ENCODE measurements around the gene TMEM214. TPM values are rescaled to one million over a fixed set of nuclear protein-coding genes. Genes with fewer than 3 reads are reported as not detected.
A peak's percentile ranks its signal among the peaks of the same experiment; 100 is the strongest.

TMEM214 gene
- total RNA-seq, 6 experiments from 2014 or later = 119 to 162 (median 144) TPM

DNA sequence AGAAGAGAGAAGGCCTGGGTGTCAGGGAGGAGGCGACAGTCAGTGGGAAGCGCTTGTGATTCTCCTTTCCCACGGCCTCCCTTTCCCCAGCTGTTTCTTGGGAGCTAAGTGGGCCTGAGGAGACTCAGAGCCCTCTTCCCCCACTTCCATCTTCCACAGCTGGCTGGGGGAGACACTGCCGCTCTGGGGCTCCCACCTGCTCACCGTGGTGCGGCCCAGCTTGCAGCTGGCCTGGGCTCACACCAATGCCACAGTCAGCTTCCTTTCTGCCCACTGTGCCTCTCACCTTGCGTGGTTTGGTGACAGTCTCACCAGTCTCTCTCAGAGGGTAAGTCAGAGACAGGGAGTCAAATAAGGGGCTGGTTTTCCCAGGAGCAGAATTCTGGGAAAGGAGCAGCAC lies 7.1 kb downstream of the TMEM214 start:
- H3K9me3 Mint-ChIP-seq = no peaks in the 10 kb centered on the region
- H3K36me3 Mint-ChIP-seq (ENCODE audit: low read depth) = peaks cover 43% of the 10 kb centered on the region

DNA sequence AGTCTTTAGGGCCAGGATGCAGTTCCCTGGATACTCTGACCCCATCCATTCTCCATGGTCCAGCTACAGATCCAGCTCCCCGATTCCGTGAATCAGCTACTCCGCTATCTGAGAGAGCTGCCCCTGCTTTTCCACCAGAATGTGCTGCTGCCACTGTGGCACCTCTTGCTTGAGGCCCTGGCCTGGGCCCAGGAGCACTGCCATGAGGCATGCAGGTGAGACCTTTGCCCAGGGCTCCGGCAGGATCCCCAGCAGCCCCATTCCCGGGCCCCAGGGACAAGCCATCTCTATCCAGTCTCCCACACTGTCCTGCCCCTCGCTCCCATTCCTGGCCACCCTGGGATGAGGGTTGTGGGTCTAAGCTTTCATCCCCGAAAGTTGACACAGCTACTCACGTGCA lies 7.5 kb downstream of the TMEM214 start:
- Mint-ChIP-seq H3K4me3 (no peak overlapping the region), H3K9me3 (no peaks in the 10 kb centered on the region), H3K27ac (no peak overlapping the region), H3K4me1 (ENCODE audit: low read depth) (peaks cover 27% of the 10 kb centered on the region), H3K36me3 (ENCODE audit: low read depth) (peaks cover 39% of the 10 kb centered on the region), H3K27me3 (ENCODE audit: insufficient read depth) (peaks cover 2% of the 10 kb centered on the region)
- DNase-seq = no peak
- TF ChIP-seq, protein P1, sequence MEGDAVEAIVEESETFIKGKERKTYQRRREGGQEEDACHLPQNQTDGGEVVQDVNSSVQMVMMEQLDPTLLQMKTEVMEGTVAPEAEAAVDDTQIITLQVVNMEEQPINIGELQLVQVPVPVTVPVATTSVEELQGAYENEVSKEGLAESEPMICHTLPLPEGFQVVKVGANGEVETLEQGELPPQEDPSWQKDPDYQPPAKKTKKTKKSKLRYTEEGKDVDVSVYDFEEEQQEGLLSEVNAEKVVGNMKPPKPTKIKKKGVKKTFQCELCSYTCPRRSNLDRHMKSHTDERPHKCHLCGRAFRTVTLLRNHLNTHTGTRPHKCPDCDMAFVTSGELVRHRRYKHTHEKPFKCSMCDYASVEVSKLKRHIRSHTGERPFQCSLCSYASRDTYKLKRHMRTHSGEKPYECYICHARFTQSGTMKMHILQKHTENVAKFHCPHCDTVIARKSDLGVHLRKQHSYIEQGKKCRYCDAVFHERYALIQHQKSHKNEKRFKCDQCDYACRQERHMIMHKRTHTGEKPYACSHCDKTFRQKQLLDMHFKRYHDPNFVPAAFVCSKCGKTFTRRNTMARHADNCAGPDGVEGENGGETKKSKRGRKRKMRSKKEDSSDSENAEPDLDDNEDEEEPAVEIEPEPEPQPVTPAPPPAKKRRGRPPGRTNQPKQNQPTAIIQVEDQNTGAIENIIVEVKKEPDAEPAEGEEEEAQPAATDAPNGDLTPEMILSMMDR (IDR thresholded peaks at IDR 0.05) = no peak

More for the DNA sequence above, 7.1 kb downstream of the TMEM214 start:
- no peak overlapping the region for H3K4me3 Mint-ChIP-seq
- H3K27me3 Mint-ChIP-seq (ENCODE audit: insufficient read depth) = peaks cover 2% of the 10 kb centered on the region
- TF ChIP-seq, protein P1 (IDR thresholded peaks at IDR 0.05) = no peak
- no peak for DNase-seq
- no peak overlapping the region for H3K27ac Mint-ChIP-seq
- peaks cover 31% of the 10 kb centered on the region for H3K4me1 Mint-ChIP-seq (ENCODE audit: low read depth)

DNA sequence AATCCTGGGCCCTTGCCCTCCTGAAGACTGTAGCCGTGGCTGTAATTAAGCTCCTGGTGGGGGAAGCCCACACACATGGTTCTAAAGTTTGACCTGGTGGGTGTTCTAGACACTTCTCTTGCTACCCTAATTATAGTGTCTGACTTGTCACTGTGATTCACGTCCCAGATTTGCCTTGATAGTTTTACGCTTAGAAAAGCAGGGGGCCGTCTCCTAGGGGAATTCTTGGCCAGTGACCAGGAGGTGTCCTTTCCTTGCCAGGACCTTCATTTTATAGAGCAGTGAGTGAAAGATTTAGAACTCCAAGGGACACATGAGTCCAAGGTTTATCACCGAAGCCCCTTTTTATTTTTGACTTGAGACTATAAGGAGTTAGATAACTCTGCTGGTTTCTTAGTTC lies 9.0 kb downstream of the TMEM214 start:
- H3K27ac Mint-ChIP-seq = peak overlapping the region; percentile 36; the same call in 1 of the 2 replicates
- peak; percentile 13 for DNase-seq
- TF ChIP-seq, protein P1 (IDR thresholded peaks at IDR 0.05) = no peak
- no peaks in the 10 kb centered on the region for H3K9me3 Mint-ChIP-seq
- H3K4me1 Mint-ChIP-seq (ENCODE audit: low read depth) = peaks cover 27% of the 10 kb centered on the region
- H3K4me3 Mint-ChIP-seq = no peak overlapping the region
- H3K27me3 Mint-ChIP-seq (ENCODE audit: insufficient read depth) = peaks cover under 1% of the 10 kb centered on the region
- peaks cover 28% of the 10 kb centered on the region for H3K36me3 Mint-ChIP-seq (ENCODE audit: low read depth)

DNA sequence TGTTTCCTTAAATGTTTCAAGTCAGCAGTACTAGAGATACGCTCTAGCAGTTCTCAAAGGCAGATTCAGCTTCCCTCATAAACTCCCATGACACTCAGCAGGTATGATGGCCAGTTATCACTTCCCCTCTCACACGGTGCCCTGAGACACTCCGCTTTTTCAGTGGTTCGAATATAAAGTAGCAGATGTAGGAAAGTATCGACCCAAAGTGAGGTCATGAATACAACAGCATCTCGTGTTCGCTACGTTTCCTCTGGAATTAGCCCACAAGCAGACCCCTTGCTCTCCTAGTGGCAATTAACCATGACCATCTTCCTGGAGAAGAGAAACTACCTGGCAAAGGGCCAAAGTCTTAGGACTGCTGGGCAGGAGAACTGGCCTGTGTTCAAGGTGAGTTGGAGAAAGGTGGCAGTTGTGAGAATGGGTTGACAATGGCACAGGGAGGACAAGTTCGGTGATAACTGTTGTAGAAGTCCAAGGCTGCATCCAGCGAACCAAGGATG lies 9.4 kb downstream of the TMEM214 start:
- Mint-ChIP-seq H3K27ac (peak overlapping the region; percentile 36; the same call in 1 of the 2 replicates), H3K4me3 (no peak overlapping the region), H3K4me1 (ENCODE audit: low read depth) (peaks cover 27% of the 10 kb centered on the region), H3K36me3 (ENCODE audit: low read depth) (peaks cover 25% of the 10 kb centered on the region), H3K27me3 (ENCODE audit: insufficient read depth) (no peaks in the 10 kb centered on the region; the same call in 1 of the 2 replicates), H3K9me3 (no peaks in the 10 kb centered on the region)
- TF ChIP-seq, protein P1 (IDR thresholded peaks at IDR 0.05) = no peak
- DNase-seq = no peak

DNA sequence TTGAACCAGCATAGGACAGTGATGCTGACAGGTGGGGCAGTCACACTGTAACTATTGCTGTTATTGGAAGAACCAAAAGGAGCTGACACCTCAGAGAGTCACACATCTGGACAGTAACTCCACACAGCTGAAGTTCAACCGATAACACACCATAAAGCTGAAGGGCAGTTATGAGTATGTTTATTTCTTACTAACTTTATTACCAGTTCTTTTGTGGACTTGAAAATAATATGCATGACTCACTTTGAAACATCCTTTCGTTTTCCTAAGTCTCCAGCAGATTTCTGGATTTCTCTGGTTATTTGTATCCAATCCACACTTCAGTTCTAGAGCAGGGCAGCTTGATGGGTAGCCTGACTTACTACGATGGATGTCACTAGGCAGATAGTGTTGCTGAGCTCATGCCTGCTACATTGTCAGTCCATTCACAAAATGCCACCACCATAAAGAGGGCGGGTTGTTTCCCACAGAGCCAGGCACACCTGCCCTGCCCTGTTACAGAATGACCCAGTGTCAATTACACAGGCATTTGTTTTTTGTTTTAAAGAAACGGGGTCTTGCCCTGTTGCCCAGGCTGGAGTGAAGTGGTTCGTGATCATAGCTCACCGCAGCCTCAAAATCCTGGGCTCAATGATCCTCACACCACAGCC lies 10.3 kb downstream of the TMEM214 start:
- peaks cover 27% of the 10 kb centered on the region for H3K4me1 Mint-ChIP-seq (ENCODE audit: low read depth)
- peaks cover 30% of the 10 kb centered on the region for H3K36me3 Mint-ChIP-seq (ENCODE audit: low read depth)
- TF ChIP-seq, protein P1 (IDR thresholded peaks at IDR 0.05) = no peak
- no peaks in the 10 kb centered on the region for H3K9me3 Mint-ChIP-seq
- DNase-seq = peak; percentile 28
- no peak overlapping the region for H3K4me3 Mint-ChIP-seq
- H3K27me3 Mint-ChIP-seq (ENCODE audit: insufficient read depth) = no peaks in the 10 kb centered on the region; the same call in 1 of the 2 replicates
- H3K27ac Mint-ChIP-seq = peak overlapping the region; percentile 36

All from HFFc6 (cell line).